Midbrain (tissue), 1 donor: ENCODE data around the gene FBXW8.

Experiments used
- DNase-seq: peaks from one replicate; lab custom pipeline; 2025; lab: John Stamatoyannopoulos, UW

The FBXW8 gene

GRCh38 chr12:117020536-117021220, 109.9 kb downstream of the FBXW8 start:
- DNase-seq: no peak

DNA sequence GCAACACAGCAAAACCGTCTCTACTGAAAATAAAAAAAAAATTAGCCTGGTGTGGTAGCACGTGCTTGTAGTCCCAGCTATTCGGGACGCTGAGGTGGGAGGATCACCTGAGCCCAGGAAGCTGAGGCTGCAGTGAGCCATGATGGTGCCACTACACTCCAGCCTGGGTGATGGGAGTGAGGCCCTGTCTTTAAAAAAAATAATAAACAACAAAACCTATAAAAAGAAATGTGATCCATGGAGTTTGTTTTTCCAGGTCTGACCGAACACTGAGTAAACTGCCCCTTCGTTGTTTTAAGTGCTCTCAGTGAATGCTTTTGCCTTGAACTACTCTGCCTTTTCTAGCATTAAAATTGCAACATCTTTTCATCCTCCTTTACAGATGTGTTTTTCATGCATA, 111.7 kb downstream of the FBXW8 start:
- no peak for DNase-seq

DNA sequence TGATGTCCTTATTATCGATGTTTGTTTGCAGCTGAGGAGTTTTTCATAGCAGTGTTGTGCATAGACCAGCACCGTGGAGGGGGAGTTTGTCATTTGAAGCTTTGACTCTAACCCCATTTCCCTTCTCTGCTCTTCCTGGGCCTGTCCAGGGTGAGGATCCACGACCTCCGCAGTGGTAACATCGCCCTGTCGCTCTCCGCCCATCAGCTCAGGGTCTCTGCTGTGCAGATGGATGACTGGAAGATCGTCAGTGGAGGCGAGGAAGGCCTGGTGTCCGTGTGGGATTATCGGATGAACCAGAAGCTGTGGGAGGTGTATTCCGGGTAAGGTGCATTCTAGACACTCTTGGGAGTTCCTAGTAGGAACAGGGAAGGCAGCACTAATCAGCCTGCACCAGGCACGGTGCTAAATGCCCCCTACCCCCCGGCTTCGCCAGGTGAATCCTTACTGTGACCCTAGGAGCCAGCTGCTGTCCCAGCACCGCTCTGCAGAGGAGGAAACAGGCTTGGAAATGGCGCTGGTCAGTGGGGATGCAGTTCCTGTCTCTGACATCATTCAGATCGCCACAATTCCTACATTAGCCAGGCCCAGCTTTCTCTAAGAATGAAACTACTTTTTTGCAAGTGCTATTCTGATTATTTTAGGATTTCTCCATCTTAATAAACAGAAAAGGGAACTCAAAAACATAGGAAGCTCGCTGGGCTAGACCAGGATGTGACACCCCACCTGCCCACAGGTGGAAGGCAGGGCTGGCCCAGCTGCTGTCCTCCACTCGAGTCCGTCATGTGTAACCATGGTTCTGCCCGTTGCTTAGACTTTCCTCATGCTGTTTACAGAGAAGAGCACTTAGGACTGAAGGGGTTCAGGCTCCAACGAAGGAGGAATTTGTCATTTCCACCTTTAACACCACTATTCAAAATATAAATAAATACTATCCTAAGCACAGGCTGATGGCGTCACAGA, 113.5 kb downstream of the FBXW8 start:
- no peak for DNase-seq

DNA sequence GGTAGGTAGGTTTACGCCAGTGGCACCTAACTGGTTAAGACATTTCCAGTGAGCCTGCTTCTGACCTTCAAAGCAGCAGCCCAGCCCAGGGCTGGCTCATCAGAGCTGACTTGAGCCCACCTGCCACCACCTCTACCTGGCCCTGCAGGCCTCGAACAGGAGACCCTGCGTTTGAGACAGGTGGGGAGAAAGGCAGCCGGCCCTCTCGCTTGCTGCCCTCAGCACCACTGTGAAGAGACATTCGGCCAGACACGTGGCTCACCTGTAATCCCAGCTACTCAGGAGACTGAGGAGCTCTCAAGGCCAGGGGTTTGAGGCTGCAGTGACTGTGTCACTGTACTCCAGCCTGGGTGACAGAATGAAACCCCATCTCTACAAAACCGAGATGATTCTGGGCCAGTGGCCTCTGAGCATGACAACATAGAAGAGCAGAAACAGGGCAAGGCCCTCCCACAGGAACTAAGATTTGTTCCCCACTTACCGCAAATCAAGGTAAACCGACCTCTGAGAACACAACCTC, 114.3 kb downstream of the FBXW8 start:
- DNase-seq: no peak

DNA sequence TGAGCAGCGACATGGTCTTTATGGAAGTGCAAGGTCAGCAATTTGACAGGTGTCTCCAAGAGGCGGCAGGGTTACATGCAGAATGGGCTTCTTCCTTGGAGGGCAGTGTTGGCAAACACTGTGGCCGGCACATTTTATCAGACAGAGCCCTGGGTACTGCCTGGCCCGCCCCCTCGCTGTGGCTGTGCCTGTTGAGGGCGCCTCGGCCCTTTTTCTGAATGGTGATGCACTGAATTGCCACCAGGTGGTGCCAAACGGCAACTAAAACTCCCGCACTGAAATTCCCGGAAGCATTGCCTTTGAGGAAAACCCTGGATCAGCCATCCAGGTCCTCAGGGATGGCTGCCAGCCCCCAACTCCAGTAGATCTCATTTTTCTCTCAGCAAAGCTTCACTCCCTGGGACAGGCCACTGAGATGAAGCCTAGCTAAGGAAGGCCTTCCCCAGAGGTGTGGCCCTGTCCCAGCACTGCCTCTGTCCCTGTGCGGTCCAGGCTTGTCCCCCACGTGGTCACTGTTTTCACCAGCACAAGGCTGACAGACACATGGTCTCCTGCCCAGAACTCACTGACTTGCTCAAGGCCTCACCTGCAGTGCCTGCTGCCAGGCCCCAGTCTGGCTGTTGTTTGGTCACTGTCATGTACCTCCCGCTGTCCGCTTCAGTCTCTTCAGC, 114.9 kb downstream of the FBXW8 start:
- DNase-seq: peak; percentile 81

DNA sequence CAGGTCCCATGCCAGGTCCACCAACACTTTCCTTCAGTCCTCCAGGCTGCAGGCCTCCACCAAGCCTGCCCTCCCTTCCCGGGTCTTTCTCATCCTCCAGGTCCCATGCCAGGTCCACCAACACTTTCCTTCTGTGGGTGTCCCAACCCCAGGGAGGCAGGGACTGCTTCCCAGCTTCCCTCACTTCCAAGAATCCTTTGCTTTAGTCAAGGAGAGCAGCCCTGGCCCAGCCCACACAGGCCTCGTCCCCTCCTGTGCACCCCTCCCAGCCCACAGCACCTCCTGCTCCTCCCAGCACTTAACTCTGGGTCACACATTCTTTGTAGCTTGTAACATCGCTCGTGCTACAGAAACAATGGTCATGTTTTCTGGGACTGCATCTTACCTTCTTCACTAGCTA, 115.6 kb downstream of the FBXW8 start:
- no peak for DNase-seq

DNA sequence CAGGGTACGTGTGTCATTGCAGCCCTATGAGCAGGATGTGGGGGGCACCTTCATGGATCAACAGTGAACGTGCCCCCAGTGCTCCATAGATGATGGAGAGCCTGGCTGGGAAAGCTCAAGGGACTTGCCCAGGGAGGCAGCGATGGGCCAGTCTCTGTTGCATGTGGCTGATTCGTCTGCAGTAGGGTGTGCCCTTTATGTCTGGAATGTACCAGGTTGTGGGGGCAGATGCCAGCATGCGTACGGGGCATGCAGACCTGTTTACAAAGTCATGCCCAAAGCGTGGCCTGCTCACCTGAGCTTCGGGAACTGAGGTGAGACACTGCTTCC, 116.1 kb downstream of the FBXW8 start:
- DNase-seq: no peak

- DNase-seq: no peak
These were observed 116.7 kb downstream of the FBXW8 start for GRCh38 chr12:117027251-117028086.

GRCh38 chr12:117028254-117028653, 117.5 kb downstream of the FBXW8 start:
- DNase-seq: no peak

DNA sequence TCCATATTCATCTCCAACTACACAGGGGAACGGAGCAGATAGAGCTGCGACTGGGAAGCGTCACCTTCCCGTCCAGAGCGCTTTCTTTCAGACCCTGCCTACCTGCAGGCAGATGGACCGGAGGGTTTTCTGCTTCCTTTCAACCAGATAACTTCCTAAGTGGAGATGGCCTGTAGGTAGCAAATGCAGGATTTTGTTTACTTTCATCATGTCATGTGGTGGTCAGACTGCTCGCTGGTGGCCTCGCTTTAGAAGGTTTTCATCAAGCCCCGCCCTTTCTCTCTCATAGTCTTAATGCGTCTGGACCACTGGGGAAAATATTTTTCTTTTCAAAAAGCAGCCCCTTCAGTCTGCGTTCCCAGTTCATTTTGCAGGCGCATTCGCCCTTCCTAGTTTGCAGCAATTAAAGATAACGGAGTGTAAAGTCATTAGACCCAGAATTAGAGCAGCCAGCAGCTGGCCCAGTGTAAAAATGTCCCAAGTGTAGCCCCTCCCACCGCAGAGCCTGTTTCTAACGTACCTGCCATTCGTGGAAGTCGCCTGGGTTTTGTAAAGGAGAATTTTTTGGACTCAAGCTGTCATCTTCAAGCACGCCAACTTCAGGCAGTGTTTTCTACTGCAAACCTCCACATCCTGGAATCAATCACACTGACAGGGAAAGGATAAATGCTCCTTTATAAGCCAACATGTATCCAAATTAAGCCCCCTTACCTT, 119.6 kb downstream of the FBXW8 start:
- no peak for DNase-seq

GRCh38 chr12:117031843-117032592, 121.3 kb downstream of the FBXW8 start:
- no peak for DNase-seq

- no peak for DNase-seq
These were observed 122.0 kb downstream of the FBXW8 start for GRCh38 chr12:117032593-117033381.

DNA sequence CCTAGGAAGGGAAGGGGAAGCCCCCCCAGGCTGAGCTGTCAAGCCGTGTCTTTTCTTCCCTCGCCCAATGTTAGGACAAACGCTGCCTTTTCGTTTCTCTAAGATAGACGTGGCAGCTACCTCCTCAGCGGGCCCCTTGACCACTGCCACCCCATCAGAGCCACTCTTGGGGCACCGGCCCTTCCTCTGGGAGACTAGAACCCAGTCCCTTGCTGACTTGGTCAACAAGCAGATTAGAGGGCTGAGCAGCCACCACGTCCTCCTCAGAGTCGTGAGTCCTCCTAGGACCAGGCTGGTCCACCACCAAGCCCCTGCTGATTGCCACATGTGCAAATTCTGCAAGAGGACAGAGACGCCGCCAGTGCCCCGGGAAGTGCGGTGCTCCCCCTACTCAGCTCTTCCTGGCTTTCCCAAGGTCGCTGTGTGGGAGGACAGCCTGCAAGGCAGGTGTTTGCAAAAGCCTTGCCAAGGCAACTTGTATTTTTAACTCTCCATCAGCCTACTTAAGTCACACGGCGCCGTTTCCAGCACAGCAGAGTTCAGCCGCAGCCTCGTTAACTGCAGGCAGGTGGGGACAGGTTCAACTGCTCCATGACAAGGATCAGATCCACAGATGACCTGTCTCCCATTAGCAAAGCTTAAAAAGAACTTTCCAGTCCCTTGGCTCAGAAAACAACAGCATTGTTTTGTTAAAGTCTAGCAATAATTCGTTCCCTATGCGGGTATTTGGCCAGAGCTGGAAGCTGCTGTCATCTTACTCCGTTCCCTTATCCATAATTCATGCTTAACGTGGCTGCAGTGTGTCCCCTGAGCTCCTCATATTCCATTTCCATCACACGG, 122.9 kb downstream of the FBXW8 start:
- DNase-seq: no peak

DNA sequence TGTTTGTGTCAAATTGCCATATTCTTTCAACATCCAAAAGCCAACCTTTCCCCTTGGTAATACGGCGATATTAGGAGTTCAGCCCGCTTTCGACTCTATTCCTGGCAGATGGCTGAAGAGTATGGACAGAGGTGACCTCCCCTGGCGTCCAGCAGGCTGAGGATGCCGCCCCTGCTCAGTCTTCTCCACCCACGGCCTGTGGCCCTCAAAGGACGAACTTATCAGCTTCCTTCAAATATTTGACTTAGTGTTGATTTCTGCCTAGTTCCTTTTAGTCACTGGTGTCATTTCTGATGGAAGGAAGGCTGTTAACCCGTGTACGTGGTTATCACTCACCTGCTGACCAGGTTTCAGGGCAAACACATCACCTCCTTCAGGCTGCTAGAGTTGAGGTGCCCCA, 123.5 kb downstream of the FBXW8 start:
- DNase-seq: no peak

DNA sequence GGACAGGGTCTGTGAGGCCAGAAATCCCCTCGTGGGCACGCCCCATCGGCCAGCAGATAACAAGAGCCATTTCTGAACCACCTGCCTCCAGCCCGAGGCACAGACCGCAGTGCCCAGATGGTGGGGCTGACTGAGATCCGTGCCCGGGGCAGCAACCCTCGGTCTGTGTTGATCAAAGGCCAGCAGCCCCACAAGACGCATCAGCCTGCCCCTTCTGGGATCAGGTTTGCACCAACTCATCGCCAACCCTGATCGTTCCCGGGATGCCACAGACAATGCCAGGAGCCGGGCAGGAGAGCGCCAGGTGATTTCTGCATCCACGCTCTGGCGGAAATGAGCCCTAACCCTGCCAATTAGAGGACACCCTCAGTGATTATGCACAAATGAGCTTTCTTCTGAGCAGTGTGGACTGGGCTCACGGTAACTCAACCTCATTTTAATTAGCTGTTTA, 124.0 kb downstream of the FBXW8 start:
- no peak for DNase-seq

GRCh38 chr12:117035287-117035686, 124.5 kb downstream of the FBXW8 start:
- DNase-seq: no peak

- DNase-seq: no peak
These were observed 125.3 kb downstream of the FBXW8 start for GRCh38 chr12:117036046-117036445.

- DNase-seq: no peak
These were observed 125.8 kb downstream of the FBXW8 start for GRCh38 chr12:117036547-117036946.
